ENCODE data around the gene ACP7. TPM values are rescaled to one million over a fixed set of nuclear protein-coding genes. Genes with fewer than 3 reads are reported as not detected.
A peak's percentile ranks its signal among the peaks of the same experiment; 100 is the strongest.

ACP7 gene
- total and polyA plus RNA-seq, 2 donors (not counting 1 experiment from before 2014, with no cell fraction given) = not detected

GRCh38 chr19:39097299-39097698 is 13.1 kb downstream of the ACP7 start:
- Histone ChIP-seq H3K79me2 (ENCODE audit: control insufficient read depth, insufficient read depth, low read length) (no peaks in the 10 kb centered on the region), H2AFZ (ENCODE audit: low read length) (no peak overlapping the region), H3K27me3 (ENCODE audit: control insufficient read depth, insufficient read depth, low read length) (peaks cover 6% of the 10 kb centered on the region), H3K9ac (ENCODE audit: insufficient read depth, low read length) (no peak overlapping the region), H3K4me2 (ENCODE audit: extremely low read depth, insufficient read depth, low read length) (no peak overlapping the region), H3K9me3 (ENCODE audit: control insufficient read depth, insufficient read depth, low read depth, low read length) (no peaks in the 10 kb centered on the region), H3K27ac (ENCODE audit: insufficient read depth, low read length) (no peak overlapping the region), H3K4me1 (ENCODE audit: control insufficient read depth, extremely low read depth, insufficient read depth, low read length) (no peaks in the 10 kb centered on the region), H4K20me1 (ENCODE audit: control insufficient read depth, extremely low read depth, insufficient read depth, low read length) (no peaks in the 10 kb centered on the region), H3K4me3 (replicated peaks in 1 of 4; ENCODE audit: control extremely low read depth in 1 of 4, insufficient read depth in 1 of 4, low read depth in 3 of 4, low read length in 4 of 4) (no peak overlapping the region), H3K36me3 (ENCODE audit: control insufficient read depth, insufficient read depth, low read length) (no peaks in the 10 kb centered on the region)
- DNase-seq (ENCODE audit: low read depth in 2 of 2) = no peak
- TF ChIP-seq EZH2 (IDR thresholded peaks at IDR 0.05; ENCODE audit: low read length, missing control alignments) = no peak
- no peak for TF ChIP-seq CTCF (conservative IDR thresholded peaks at IDR 0.05 in 1 of 2, IDR thresholded peaks at IDR 0.05 in 1 of 2; ENCODE audit: low read depth in 1 of 2, low read length in 2 of 2)

- Histone ChIP-seq H3K4me1 (ENCODE audit: control insufficient read depth, extremely low read depth, insufficient read depth, low read length) (no peaks in the 10 kb centered on the region), H3K4me2 (ENCODE audit: extremely low read depth, insufficient read depth, low read length) (no peak overlapping the region), H2AFZ (ENCODE audit: low read length) (no peak overlapping the region), H3K9ac (ENCODE audit: insufficient read depth, low read length) (no peak overlapping the region), H4K20me1 (ENCODE audit: control insufficient read depth, extremely low read depth, insufficient read depth, low read length) (no peaks in the 10 kb centered on the region), H3K4me3 (replicated peaks in 1 of 4; ENCODE audit: control extremely low read depth in 1 of 4, insufficient read depth in 1 of 4, low read depth in 3 of 4, low read length in 4 of 4) (no peak overlapping the region), H3K9me3 (ENCODE audit: control insufficient read depth, insufficient read depth, low read depth, low read length) (no peaks in the 10 kb centered on the region), H3K27me3 (ENCODE audit: control insufficient read depth, insufficient read depth, low read length) (peaks cover 6% of the 10 kb centered on the region), H3K36me3 (ENCODE audit: control insufficient read depth, insufficient read depth, low read length) (no peaks in the 10 kb centered on the region), H3K79me2 (ENCODE audit: control insufficient read depth, insufficient read depth, low read length) (no peaks in the 10 kb centered on the region), H3K27ac (ENCODE audit: insufficient read depth, low read length) (no peak overlapping the region)
- no peak for TF ChIP-seq CTCF (conservative IDR thresholded peaks at IDR 0.05 in 1 of 2, IDR thresholded peaks at IDR 0.05 in 1 of 2; ENCODE audit: low read depth in 1 of 2, low read length in 2 of 2)
- TF ChIP-seq EZH2 (IDR thresholded peaks at IDR 0.05; ENCODE audit: low read length, missing control alignments) = no peak
- DNase-seq (ENCODE audit: low read depth in 2 of 2) = no peak
Measured at GRCh38 chr19:39097721-39098120, 13.6 kb downstream of the ACP7 start.

- no peak overlapping the region for H3K4me3 ChIP-seq (replicated peaks in 1 of 4; ENCODE audit: control extremely low read depth in 1 of 4, insufficient read depth in 1 of 4, low read depth in 3 of 4, low read length in 4 of 4)
- H3K9ac ChIP-seq (ENCODE audit: insufficient read depth, low read length) = no peak overlapping the region
- H3K79me2 ChIP-seq (ENCODE audit: control insufficient read depth, insufficient read depth, low read length) = no peaks in the 10 kb centered on the region
- no peaks in the 10 kb centered on the region for H3K36me3 ChIP-seq (ENCODE audit: control insufficient read depth, insufficient read depth, low read length)
- no peaks in the 10 kb centered on the region for H3K4me1 ChIP-seq (ENCODE audit: control insufficient read depth, extremely low read depth, insufficient read depth, low read length)
- H3K4me2 ChIP-seq (ENCODE audit: extremely low read depth, insufficient read depth, low read length) = no peak overlapping the region
- peaks cover 6% of the 10 kb centered on the region for H3K27me3 ChIP-seq (ENCODE audit: control insufficient read depth, insufficient read depth, low read length)
- H3K9me3 ChIP-seq (ENCODE audit: control insufficient read depth, insufficient read depth, low read depth, low read length) = no peaks in the 10 kb centered on the region
- H3K27ac ChIP-seq (ENCODE audit: insufficient read depth, low read length) = no peak overlapping the region
- TF ChIP-seq EZH2 (IDR thresholded peaks at IDR 0.05; ENCODE audit: low read length, missing control alignments) (peak; percentile 64), CTCF (conservative IDR thresholded peaks at IDR 0.05 in 1 of 2, IDR thresholded peaks at IDR 0.05 in 1 of 2; ENCODE audit: low read depth in 1 of 2, low read length in 2 of 2) (no peak)
- no peak for DNase-seq (ENCODE audit: low read depth in 2 of 2)
- no peaks in the 10 kb centered on the region for H4K20me1 ChIP-seq (ENCODE audit: control insufficient read depth, extremely low read depth, insufficient read depth, low read length)
- H2AFZ ChIP-seq (ENCODE audit: low read length) = no peak overlapping the region
Measured at GRCh38 chr19:39098365-39099269, 14.4 kb downstream of the ACP7 start.

Data from fibroblast of lung (primary cell).